Left lobe of liver (tissue), 2 donors: ENCODE results near the gene IGHMBP2. TPM values are rescaled to one million over a fixed set of nuclear protein-coding genes. Genes with fewer than 3 reads are reported as not detected.

Experiments
- ATAC-seq: fragments of 200-7000 bp; cut with Tn5 transposase; one replicate; pipeline ENCODE4 v1.9.1; 2020; ENCODE audit warnings: mild to moderate bottlenecking, moderate library complexity
- DNase-seq: peaks from one replicate; pipeline ENCODE4 v3.0.0-alpha.2; 2020; ENCODE audit warnings: low spot score
- total RNA-seq: library from RNA; stranded (reverse); gene quantifications from one replicate; pipeline ENCODE4 v1.2.1, GENCODE V29; 2021
- donor health status: DM: no; HTN: no; CAD: no; lungs with moderate emphysema.
- donor health status: DM: no; HTN: yes; CAD: no.

The IGHMBP2 gene
- total RNA-seq, 1 donor from 2014 or later: 14.8 TPM

DNA sequence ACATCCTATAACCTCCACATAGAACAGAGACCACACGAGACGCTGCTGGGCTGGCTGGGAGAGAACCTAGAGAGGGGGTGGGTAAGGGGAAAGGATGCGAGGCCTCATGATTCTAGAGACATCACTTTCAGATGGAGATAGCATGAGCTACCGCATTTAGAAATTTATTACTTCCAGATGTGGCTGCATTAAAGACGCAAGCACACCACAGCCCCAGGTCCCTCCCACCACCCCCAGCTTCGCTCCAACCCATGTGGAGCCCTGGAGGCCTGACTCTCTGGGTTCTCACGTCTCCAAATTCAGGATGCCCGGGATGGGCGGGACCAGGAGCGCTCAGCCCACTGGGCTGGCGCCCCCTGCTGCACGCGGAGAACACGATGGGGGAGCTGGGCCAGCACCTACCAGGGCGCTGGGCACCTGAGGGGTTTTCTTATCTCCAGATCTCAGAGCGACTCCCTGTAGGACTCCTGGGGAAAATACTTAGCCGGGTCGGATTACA lies 13.7 kb upstream of the IGHMBP2 start:
- no peak for DNase-seq
- peak; percentile 42 for ATAC-seq

DNA sequence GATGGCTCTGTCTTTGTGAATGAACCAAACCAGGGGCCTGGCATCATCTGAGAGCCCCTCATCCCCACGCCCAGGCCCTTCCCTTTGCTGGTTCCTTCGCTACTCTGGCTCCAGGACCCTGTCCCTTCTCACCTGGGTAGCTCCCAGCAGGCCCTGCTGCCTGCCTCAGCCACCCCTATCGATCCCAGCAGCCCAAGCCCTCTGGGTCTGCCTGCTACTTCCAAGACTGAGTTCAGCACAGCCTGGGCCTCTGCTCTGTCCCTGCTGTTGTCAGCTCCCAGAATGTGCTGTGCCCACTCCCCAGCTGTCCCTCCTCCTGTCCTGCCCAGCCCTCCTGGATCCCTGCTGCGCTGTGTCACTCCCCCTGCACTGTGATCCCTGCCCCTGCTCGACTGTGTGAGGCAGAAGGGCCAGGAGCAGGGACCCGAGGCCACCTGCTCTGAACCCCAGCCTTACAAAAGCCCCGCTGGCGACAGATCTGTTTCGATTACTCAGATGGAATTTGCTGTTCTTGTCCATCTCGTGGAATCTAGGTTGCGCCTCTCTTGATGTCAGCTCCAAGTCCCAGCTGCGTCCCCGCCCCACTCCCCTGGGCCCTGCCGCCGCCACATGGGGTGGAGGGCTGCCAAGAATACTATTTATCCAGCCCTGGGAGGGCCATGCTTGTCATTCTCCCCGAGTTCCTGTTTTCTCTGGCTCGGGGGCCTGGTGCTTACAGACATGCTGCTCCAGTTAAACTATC lies 13.0 kb upstream of the IGHMBP2 start:
- peak; percentile 81 for ATAC-seq
- peak; percentile 63 for DNase-seq

DNA sequence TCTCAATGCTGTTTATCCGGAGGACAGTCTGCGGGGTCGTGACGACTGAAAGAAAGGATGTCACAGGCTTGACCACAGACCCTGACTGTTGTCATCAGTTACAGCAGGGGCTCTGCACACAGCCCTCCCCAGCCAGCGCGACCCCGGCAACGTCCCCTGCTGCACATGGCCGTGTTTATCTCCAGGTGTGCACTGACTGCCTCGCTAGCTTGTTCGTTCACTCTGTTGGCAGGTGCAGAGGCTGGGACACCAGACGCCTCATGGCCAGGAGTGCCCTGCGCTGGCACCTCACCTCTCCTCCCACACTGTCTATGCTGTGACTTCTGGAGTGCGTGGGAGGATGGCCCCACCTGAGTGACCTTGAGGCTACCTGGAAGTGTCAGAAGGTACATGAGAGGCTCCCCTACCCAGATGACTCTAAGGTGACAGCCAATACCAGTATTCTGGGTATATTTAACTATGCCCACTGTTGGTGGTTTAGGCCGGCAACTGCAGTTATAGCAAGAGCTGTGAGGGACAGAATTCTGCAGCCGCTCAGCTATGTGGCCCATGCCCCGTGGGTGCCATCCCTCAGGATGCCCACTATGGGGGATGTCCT lies 12.2 kb upstream of the IGHMBP2 start:
- DNase-seq (no peak), ATAC-seq (peak; percentile 51)

DNA sequence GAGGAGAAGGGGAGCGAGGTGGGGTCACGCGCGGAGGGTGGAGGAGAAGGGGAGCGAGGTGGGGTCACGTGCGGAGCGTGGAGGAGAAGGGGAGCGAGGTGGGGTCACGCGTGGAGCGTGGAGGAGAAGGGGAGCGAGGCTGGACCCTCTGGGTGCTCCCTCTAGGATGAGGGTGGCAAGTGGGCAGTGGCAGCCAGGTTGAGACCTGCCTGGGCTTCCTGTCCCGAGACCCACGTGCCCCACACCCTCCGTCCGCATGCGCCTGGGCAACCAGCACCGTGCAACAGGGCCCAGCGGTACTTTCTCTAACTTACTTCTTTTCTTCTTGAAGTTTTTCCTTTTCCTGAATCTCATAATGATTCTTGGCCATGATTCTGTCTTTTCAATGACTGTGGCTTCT lies 11.1 kb upstream of the IGHMBP2 start:
- ATAC-seq (no peak), DNase-seq (no peak)

DNA sequence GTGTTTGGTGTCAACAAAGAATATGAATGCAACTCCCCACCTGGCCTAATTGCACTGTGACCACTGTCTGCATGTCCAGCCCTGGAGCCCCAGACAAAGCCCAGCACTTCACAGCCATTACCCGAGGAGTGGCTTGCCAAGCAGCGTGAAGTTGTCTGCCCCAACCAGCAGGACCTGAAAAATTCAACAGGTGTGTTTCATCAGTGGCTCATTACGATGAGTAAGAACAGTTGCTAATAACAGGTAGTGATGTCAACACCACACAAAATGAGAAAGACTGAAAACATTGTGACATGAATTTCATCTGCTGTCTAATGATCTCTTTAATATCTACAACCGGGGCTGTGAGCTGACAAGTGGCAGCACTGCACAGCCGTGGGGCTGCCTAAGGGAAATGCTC lies 10.4 kb upstream of the IGHMBP2 start:
- no peak for DNase-seq
- ATAC-seq: no peak

DNA sequence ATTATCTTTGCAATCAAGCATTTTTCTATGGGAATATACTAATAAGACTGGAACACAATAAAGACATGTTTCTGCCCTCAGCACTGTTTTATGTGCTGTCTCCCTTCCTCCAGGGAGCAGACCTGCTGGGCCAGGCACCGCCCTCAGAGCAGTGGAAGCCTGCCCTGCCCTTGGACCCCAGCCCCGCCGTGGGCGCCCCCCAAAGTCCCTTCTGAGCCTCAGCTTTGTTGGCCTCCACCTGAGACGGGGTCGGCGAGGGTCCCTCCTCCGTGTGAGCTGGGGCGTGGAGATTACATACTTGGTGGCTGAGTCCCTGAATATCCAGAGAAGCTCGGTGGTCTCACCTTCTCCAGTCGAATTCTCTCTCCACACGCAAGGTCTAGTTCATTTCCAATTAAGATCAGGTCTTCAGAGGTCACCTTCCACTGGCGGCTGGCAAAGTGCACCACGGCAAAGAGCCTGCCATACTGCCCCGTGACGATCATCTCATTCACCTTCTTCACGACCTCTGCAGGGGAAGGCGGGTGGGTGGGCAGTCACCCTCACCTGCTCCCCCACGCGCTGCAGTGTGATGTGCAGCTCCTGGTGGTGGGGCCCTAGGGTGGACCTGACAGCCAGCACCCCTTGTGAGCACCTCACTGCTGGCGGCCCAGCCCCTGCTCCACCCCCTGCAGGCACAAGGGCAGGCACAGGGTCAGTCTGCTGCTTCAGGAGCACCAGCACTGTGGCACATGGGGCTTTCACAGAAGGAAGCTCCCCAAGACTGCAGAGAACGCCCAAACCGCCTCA lies 7.3 kb upstream of the IGHMBP2 start:
- DNase-seq: no peak
- no peak for ATAC-seq

DNA sequence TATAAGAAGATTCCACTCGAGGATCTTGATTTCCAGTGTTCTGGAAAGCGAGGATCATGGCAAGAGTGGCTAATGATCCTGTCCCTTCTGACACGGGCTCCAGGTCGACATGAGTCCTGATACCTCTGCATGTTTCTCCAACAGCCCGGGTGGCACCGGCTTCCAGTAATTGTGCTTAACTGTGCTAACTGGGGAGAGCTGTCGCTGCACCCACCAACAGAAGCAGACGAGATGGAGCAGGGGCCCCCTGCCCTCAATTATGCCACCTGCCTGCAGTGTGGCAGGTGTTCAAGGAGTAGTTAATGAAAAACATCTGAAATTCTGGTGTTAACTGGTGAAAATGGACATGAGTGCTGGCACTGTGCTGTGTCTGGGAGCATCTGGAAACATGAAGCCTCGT lies 6.2 kb upstream of the IGHMBP2 start:
- no peak for DNase-seq

DNA sequence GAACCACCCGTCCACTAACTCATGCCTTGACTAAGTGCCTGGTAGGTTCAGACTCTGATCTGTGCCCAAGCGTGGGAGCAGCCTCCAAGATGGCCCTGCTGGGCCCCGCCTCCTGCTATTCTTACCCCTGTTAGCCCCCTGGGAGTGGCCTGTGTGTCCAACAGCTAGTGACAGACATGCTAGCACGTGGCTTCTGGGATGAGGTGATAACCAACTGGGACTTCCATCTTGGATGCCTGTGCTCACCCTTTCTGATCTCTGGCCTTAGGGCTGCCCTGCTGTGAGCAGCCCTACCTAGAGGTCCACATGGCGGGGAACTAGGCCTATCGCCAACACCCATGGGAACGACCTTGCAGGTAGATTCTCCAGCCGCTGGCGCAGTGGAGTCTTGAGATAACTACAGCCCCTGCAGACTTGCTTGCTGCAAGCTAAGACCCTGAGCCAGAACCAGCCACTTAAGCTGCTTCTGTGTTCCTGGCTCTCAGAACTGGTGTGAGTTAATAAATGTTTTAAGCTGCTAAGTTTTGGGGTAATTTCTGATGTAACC lies 2.8 kb upstream of the IGHMBP2 start:
- ATAC-seq (no peak), DNase-seq (no peak)

More for the DNA sequence above, 6.2 kb upstream of the IGHMBP2 start:
- ATAC-seq: no peak

DNA sequence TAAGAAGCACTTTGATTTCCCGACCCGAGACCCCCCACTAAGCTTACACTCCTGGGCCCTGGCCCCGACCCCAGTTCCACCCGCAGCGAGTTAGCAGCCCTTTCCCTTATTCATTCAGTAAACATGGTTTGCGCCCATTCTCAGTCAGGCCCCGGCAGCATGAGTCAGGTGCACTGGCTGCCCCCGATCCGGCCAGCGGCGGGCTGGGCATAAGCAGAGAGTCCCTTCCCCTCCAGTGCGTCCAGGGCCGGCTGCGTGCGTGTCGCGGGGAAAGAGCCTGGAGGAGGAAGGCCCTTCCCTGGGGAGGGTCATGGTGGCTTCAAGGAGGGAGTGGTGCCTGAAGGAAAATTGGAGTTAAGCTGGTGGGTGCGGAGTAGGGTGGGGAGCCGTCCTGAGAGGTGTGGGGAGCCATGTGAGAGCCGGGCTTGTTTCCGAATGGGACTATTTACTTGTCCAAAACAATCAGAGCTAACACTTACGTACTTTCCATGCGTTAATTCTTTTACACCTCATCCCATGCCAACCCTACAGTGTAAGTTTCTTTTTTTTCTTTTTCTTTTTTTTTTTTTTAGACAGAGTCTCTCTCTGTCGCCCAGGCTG lies 657 bp downstream of the IGHMBP2 start:
- peak; percentile 60 for DNase-seq
- ATAC-seq: peak; percentile 62

DNA sequence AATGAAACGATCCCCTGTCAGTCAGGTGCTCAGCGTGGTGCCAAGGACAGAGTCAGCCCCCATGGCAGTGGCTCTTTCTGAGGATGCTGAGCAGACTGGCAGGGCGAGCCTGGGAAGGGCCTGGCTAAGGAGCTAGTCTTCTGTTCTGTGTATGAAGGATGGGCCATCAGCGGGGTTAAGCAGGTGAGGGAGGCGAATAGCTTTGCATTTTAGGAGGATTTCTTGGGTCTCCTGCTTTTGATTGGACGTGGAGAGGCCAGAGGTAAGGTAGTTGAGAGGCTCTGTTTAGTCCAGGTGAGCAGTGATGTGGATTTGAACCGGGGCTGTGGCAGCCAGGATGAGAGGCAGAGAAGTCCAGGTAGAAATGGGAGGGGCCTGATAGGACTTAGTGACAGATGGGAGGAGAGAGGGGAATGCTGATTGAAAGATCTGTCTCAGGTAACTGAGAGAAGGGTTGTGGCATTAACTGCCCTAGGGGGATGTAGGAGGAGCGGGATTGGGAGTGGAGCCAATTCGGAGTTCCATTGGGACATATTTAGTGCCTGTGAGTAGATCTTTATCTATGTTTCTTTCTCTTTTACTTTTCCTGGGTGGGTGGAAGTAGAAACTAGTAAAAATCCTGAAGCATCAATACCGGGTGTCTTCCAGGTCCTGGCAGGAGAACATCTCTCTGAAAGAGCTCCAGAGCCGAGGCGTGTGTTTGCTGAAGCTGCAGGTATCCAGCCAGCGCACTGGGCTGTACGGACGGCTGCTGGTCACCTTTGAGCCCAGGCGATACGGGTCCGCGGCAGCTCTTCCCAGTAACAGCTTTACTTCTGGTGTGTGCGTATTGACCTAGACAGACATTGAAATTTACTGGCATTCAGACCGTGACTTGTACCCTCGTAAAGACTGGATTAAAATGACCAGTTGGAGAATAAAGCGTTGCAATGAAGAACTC lies 2.0 kb downstream of the IGHMBP2 start:
- ATAC-seq (peak; percentile 67), DNase-seq (peak; percentile 63)

DNA sequence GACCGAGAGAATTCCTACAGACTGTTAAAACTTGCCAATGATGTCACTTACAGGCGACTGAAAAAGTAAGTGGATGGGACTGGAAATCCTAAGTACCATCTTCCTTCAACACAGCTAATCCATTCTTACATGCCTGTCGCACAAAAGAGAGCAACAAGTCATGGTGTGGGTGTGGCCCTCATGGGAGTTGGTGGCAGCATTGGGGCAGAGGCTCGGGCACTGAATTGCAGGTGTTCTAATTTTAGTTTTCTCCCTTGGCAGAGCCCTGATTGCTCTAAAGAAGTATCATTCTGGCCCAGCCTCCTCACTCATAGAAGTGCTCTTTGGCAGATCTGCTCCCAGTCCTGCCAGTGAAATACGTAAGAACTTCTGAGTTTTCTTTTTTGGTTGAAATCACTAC lies 4.6 kb downstream of the IGHMBP2 start:
- DNase-seq (no peak), ATAC-seq (no peak)

DNA sequence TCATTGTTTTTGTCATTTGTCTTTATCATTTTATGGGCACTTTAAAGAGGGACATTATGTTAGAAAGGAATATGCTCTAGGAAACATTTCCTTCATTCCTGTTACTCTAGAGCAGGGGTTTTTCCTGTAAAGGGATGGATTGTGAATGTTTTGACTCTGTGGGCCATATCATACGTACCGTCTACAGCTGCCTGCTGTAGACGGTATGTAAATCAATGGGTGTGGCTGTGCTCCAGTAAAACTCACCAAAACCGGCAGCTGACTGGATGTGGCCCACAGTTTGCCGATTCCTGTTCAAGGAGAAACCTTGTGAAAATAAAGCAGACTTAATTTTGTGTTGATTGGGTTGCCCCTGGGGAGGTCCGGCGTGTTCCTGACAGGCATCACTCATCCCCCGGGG lies 7.3 kb downstream of the IGHMBP2 start:
- DNase-seq: no peak
- ATAC-seq: no peak

DNA sequence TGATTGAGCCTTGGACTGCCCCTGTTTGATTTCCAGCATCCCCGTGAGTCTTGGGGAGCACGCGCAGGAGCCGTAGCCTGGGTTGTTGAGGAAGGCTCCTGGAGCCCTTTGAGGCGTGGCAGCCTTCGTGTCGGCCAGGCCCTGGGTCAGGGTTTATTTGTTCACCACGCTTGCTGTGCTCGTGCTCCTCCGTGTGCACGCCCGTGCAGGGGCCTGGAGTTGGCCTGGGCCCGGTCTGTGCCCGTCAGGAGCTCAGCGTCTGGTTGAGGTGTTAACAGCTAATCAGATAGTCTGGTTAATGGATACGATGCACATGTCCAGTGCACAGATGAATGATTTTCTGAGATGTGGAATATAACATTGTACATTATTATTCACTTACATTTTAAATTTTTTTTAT lies 8.0 kb downstream of the IGHMBP2 start:
- DNase-seq: no peak
- ATAC-seq: no peak

DNA sequence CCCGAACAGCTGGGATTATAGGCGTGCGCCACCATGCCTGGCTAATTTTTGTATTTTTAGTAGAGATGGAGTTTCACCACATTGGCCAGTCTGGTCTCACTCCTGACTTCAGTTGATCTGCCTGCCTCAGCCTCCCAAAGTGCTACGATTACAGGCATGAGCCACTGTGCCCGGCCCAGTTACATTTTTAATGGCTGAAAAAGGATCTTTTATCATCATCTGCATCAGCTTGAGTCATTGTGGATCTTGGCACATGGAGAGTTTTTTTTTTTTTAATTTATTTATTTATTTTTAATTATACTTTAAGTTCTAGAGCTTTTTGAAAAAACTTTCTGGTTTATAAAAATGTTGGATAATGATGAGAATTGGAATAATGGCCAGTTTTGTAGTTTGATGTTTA lies 8.6 kb downstream of the IGHMBP2 start:
- DNase-seq: no peak
- no peak for ATAC-seq

DNA sequence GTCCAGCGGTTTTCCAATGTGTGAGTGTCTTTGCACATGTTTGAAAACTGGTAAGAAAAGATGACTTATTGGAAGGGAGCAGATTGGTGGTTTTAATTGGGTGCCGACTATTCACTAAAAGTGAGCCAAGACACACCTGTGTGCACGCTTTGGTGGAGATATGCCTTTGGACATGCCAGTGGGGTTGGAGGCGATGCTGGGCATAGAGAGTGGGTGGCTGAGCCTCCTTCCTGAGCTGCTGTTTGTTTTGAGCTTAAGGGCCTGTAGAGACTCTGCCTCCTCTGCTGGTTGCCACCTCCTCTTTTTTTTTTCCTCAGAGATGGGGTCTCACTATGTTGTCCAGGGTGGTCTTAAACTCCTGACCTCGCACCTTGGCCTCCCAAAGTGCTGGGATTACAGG lies 9.5 kb downstream of the IGHMBP2 start:
- DNase-seq: no peak

DNA sequence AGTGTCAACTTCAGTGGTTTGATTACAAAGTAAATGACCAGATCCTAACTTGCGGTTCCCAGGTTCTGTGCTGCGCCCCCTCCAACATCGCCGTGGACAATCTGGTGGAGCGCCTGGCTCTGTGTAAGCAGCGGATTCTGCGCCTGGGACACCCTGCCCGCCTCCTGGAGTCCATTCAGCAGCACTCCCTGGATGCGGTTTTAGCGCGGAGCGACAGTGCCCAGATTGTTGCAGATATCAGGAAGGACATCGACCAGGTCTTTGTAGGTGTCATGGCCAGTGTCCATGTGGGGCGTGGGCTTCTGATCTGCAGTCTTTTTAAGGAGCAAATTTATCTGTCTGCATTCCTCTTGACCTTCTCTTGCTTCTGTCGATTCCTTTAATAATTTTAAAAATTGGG lies 11.1 kb downstream of the IGHMBP2 start:
- DNase-seq (no peak), ATAC-seq (no peak)

More for the DNA sequence above, 9.5 kb downstream of the IGHMBP2 start:
- ATAC-seq: no peak

DNA sequence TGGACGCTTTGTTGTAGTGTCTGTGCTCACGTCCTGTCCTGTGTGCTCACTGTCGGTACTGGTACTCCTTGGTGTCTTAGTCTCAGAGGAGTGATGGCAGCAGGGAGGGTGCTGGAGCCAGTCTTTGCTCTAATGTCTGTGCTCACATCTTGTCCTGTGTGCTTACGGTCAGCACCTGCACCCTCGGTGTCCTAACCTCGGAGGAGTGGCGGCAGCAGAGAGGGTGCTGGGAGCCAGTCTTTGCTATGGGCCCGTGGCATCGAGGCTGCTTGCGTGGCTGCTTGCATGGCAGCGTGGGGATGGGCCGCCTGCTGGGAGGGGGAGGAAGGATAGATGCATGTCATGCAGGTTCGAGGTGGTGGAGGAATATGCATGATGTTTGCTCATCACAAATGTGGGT lies 12.7 kb downstream of the IGHMBP2 start:
- DNase-seq (no peak), ATAC-seq (no peak)

DNA sequence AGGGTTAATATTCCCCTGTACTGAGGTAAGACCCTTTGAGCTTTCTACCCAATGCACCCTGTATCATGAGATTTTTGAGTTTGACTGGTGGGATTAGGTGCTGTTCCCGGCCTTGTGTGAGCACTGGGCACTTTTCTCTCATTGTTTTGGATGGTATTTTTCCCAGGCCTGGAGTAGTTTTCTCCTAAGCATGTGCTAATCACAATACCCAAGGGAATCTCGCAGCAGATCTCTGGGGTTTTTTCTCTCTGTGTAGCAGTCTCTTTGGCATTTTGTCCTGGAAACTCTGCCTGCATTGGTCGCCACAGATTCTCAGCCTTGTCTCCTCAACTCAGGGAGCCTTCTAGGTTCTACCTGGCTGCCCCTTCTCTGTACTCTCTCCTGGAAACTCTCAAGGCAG lies 19.9 kb downstream of the IGHMBP2 start:
- DNase-seq (no peak), ATAC-seq (no peak)

DNA sequence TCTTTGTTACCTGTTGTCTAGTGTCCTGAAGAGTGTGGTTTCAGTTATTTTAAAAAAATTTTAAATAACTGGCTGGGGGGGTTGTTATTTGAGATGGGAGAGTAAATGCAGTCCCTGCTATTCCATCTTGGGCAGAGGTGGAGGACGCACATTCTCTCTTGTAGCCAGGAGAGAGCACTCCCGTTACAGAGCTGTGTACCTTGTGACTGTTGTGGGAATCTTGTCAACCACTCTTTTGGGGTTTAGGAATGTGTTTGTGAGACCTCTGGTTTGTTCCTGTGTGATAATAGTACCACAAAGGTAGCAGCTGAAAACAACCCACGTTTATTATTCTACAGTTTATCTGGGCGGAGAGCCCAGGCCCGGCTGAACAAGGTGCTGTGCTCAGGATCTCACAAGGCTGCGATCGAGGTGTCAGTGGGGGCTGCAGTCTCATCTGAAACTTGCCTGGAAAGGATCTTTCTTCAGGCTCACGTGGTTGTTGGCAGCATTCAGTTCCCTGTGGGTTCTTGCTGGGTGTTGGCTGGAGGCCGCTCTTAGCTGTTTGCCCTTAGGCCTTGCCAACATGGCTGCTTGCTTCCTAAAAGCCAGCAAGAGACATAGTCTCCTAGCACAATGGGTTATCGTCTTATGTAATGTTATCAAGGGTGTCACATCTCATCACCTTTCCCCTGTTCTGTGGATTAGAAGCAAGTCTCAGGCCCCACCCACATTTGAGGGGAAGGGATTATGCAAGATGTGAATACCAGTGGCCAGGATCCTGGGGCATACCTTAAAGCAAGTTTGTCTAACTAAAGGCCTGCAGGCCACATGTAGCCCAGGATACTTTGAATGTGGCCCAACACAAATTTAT lies 20.6 kb downstream of the IGHMBP2 start:
- ATAC-seq (peak; percentile 29), DNase-seq (no peak)
